Putamen (tissue), 1 donor: ENCODE data around the gene APBB1.

Experiments
- DNase-seq: peaks from one replicate; pipeline ENCODE4 v3.0.0-alpha.2; 2016; ENCODE audit warnings: low spot score

Gene APBB1

DNA sequence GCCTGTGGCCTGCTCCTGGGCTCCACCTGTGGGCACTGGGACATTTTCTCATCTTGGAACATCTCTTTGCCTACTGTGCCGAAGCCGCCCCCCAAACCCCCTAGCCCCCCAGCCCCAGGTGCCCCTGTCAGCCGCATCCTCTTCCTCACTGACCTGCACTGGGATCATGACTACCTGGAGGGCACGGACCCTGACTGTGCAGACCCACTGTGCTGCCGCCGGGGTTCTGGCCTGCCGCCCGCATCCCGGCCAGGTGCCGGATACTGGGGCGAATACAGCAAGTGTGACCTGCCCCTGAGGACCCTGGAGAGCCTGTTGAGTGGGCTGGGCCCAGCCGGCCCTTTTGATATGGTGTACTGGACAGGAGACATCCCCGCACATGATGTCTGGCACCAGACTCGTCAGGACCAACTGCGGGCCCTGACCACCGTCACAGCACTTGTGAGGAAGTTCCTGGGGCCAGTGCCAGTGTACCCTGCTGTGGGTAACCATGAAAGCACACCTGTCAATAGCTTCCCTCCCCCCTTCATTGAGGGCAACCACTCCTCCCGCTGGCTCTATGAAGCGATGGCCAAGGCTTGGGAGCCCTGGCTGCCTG lies 27.3 kb downstream of the APBB1 start:
- no peak for DNase-seq

DNA sequence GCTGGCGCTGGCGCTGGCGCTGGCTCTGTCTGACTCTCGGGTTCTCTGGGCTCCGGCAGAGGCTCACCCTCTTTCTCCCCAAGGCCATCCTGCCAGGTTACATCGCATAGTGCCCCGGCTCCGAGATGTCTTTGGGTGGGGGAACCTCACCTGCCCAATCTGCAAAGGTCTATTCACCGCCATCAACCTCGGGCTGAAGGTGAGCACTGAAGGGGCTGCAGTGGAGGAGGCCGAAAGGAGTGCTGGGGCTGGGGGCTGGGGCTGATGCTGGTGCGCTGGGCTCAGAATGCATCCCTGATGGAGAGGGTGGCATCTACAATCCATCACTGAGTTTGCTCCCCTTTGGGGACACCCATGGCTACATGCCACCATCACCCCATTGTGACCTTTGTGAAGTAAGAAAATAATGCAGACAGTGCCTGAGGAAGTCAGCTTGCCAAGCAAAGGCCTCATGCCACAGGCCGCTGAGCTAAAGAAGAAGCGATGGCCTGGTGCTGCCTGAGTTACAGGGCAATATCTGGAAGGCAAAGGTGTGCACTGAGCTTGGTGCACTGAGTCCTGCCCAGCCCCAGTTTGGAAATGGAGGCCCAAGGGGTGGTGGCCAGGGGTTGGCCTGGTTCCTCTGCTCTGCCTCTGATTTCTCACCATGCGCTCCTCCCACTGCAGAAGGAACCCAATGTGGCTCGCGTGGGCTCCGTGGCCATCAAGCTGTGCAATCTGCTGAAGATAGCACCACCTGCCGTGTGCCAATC lies 28.0 kb downstream of the APBB1 start:
- no peak for DNase-seq

DNA sequence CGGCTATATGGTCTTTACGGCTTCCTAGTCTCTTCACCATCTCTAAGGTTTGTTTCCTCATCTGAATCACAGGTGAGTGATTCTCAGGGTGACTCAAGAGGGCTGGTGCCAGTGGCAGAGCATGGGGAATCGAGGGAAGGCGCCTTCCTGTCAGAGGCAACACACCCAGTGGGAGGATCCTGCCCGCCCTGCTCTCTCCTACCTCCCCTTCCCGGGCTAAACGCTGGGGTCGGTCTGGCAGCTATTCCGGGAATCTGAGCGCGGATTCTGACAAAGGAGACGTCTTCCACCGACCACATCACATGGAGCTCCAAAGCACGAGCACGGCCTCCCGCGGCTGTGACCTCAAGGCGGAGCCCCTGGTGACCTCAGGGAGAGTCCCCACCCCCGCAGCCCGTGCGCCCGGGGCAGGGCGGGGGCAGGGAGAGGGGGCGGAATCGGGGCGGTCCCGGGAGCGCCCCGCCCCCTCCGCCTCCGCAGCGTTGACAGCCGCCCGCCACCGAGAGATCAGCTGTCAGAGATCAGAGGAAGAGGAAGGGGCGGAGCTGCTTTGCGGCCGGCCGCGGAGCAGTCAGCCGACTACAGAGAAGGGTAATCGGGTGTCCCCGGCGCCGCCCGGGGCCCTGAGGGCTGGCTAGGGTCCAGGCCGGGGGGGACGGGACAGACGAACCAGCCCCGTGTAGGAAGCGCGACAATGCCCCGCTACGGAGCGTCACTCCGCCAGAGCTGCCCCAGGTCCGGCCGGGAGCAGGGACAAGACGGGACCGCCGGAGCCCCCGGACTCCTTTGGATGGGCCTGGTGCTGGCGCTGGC lies 28.8 kb downstream of the APBB1 start, which contains the start of gene SMPD1:
TSS of gene SMPD1 (plus strand) at position 570 of the 813 bp plus-strand sequence. CDS start at position 695, 125 bp downstream.
- peak; percentile 93 for DNase-seq

DNA sequence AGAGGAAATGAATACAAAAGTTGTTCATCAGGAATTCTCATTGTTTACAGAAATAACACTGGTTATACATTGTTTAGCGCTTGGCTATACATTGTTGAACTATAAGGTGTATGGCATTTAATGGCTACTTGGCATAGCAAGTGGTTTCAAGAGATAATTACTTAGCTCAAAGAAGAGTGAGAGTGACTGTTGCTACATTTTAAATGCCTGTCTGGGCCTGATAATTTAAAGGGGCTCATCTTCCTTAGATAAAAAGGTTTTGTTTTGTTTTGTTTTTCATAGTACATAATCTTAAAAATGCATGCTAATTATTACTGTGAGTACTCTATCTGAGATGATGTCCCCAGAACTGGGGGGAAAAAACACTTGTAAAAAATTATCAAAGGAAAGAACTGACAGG lies 30.1 kb downstream of the APBB1 start:
- no peak for DNase-seq

DNA sequence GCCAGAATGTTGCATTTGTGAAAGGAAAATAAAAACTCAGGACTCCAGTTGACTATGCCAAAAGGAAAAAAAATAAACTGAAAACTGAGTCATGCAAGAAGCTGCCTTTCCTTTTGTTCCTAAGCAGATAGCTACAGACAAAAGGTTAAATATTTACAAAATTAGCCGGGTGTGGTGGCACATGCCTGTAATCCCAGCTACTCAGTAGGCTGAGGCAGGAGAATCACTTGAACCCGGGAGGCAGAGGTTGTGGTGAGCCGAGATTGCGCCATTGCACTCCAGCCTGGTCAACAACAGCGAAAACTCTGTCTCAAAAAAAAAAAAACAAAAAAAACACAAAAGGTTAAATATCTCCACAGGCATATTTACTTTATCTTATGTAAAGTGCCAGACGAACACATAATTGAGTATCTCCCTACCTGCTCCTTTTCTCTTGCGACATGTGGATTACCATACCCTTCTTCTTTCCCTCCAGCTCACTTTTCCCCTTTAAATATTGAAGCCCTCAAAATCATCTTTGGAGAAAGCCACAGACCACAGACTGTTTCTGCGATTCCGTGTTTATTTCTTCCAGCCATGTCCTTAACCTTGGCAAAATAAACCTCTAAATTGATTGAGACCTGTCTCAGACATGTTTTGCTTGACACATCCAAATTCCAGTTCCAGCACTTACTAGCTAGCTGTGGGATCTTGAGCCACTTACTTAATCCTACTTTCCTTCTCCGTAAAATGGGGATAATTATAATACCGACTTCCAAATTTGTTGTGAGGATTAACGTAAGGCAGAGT lies 30.9 kb downstream of the APBB1 start:
- DNase-seq = no peak

DNA sequence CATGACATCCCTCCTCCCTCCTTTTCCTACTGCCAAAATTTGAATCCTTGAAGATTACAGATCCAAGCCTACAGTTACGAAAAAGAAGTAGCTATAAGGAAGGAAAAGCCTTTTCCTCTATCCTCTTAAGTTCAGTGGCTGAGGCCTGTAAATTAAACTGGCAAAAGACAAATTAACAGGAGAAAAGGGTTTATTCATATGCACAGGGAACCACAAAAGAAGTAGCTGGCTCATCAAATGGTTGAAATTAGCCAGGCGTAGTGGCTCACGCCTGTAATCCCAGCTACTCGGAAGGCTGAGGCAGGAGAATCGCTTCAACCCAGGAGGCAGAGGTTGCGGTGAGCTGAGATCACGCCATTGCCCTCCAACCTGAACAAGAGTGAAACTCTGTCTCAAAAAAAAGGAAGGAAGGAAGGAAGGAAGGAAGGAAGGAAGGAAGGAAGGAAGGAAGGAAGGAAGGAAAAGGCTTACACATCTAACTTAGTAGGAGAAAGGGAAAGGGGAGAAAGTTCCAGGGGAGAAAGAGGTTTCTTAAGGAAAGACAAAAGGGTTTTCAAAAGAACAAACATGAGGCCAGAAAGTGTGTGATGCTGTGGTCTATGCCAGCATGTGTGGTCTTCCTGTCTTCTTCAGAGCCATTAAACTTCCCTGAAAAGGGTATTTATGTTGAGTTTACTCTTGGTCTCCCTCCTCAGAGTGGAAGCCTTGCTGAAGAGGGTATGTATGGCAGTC lies 33.7 kb downstream of the APBB1 start:
- no peak for DNase-seq

DNA sequence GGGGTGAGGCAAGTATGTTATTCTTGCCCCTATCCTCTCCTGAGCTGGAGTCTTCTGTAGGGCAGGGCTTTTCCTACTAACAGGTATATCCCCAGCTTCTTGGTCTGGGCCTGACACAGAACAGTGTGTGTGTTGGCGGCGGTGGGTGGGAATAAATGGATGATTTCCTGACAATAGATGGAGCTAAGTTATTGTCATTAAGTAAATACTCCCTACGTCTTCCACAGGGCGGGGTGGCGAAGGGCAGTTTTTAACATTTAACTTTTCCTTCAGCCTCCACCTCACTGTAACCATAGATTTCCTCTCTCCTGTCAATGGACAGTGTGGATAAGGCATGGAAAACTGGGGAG lies 40.3 kb downstream of the APBB1 start:
- no peak for DNase-seq

DNA sequence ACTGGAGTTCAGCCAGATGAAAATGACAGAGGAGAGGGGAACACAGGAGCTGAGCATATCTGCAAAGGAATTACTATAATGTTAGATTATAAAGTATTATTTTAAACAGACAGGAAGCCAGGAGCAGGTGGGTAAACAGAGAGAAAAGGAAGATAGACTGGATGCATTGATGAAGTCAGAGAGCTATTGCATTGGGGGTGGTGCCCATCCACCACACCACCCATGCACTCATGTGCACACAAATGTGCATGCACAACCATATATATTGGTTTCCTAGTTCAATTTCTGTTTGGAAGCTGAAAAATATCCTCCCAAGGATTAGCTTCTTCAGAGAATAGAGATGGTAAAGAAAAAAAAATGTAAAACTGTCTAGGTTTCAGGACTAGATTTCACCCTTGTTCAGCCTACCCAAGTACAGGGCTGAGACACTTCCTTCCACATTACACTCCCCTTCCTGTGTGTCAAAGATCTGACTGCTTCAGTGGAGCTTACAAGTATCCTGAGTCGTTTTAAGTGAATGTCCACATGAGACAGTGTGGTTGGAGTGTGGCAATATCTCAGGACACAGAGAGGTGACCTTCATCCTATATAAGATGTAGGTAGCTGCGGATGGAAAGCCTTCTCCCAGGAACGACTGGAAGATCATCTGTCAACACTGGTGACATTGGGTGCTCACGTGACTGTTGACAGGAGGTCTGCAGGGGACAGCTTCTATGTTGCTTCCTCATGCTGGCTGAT lies 40.8 kb downstream of the APBB1 start:
- DNase-seq = no peak

DNA sequence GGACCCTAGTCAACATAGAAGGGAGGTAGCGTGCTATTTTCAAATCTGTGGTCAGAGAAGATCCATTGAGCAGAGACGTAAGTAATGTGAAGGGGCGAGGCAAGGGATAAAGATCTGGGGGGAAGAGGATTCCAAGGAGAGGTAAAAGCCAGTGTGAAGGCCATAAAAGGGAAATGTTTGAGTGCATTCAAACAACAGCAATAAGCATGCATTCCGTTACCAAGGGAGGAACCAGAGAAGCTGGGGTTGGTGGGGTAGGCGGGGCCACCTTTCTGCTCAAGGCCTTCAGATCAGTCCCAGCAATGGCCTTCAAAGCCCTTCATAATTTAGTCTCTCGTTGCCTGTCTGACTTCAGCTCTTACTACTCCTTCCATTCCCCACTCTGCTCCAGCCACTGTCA lies 47.1 kb downstream of the APBB1 start:
- DNase-seq = no peak

DNA sequence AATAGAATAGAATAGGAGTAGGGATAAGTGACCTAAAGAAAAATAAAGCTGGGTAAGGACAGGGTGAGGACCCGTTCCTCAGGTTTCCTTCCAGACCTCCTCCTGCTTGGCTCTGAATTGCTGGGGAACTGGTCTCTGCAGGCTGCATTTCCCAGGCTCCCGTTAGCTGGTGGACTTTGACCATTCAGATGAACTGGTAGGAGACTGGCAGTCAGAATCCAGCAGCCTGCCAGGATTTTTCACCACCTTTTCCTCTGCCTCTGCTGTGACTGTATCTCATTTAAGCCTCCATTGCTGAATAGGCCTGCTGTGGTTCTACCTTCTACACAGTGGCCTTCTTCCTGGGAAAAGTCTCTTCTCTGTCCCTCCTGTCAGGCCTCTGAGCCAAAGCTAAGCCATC lies 53.2 kb downstream of the APBB1 start:
- DNase-seq = no peak

DNA sequence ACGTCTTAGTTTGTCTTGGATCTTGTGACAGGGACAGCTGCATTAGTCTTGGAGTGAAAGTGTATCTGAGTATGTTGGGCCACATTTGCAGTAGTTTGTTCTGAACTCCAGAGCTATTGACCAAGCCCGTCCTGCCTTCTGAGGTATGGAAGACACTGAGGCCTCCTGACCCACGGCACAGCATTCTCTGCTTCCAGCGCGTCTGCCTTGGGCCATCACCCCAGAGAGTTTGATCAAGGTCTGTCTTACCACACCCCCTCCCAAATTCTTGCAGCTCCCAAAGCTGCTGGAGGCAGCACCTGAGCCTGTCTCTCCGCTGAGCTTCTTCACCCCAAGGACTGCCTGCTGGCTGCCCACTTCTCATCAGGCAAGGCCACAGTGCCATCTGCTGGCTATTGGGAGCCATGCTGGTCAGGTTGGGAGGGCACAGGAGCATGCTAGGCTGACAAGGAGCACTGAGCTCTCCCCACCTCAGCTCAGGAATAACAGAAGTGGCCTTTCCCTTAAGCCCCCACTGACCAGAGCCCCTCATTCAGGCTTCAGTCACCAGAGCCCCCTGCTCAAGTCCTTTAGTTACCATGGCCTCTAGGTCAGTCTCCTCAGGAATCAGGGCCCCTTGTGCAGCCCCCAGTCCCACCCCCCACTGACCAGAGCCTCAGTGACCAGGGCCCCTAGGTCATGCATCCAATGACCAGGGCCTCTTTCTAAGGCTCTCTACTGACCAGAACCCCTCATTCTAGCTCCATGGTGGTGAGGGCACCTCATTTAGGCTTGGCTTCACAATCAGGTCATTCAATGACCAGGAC lies 55.8 kb downstream of the APBB1 start:
- peak; percentile 64 for DNase-seq

DNA sequence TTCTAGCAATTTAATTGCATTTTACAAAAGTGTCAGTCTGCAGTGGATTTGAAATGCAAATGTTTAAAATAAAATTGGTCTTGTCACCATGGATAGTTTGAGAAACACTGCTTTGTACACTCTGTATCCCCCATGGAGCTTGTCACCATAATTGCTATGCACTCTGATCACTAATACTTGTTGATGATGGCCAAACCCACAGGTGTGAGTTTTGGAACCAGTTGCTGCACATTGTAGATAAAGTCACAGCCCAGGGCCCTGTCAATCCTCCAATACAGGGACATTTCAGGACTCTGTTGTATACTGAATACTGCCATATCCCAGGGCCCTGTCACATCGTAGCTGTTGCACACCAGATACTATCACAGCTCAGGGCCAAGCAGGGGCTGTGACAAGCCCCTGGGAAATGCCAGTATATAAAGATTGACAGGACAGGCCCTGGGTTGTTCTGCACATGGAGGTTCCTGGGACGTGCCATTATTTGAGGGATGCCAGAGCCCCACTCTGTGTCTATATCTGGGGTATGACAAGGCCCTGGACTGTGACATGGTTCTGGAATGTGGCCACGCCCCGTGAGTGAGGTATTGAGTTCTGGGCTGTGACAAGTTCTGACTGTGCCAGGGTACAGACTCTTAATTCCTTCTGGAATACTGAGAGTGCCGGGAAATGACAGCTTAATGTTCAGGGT lies 56.6 kb downstream of the APBB1 start:
- no peak for DNase-seq

DNA sequence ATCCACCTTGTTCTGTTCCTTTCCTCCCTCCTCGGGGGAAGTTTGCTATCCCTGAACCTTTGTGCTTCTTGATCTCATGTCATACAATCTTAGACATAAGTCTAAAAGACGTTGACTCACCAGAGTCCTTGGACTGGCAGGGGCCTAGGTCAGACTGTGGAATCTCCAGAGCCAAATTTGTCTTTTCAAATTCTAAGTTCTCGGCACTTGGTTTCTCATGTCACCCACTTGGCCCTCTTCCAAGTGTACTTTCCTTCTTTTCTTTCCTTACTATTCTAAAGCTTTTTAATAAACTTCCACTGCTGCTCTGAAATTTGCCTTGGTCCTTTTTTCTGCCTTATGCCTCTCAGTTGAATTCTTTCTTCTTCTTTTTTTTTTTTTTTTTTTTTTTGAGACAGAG lies 58.7 kb downstream of the APBB1 start:
- no peak for DNase-seq

DNA sequence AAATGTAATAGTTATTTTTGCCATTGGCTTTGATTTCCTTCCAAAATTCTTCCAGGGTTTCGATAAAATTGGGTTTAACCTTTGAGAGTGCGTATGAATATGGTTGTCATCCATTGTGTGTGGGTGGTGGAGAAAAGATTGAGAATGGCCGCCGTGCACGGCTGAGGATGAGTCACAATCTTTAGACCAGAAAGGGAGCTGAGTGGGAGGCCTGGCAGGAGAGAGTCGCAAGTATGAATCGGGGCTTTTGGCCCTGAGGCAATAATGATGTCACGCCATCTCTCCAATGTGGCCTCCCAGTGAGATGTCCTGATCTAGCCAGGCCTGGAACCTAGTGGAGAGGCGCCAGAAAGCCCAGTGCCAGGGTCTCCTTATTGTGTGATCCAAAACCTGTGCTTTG lies 61.7 kb downstream of the APBB1 start:
- no peak for DNase-seq

DNA sequence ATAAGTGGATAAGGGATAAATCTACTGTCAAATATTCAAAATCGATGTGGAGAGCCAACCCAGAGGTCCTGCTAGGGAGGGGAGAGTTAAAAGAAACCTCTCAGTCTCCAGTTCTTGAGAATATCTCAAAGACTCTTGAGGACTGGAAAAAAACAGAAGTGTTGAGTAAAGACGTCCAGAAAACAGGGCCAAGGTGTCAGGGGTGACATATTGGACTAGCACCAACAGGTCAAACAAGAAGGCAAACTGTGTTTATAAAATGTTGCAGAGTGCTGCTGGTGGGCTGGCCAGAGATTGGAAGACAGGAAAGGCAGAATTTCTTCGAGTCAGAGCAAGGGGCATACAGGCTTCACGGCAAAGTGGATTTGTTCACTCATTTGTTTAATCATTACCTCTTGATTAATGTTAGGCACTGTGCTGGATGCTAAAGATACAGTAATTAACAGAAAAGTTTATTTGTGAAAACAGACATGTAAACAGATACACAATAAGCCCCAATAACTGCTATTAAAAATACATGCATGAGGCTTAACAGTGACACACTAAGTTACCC lies 62.3 kb downstream of the APBB1 start:
- DNase-seq = no peak

DNA sequence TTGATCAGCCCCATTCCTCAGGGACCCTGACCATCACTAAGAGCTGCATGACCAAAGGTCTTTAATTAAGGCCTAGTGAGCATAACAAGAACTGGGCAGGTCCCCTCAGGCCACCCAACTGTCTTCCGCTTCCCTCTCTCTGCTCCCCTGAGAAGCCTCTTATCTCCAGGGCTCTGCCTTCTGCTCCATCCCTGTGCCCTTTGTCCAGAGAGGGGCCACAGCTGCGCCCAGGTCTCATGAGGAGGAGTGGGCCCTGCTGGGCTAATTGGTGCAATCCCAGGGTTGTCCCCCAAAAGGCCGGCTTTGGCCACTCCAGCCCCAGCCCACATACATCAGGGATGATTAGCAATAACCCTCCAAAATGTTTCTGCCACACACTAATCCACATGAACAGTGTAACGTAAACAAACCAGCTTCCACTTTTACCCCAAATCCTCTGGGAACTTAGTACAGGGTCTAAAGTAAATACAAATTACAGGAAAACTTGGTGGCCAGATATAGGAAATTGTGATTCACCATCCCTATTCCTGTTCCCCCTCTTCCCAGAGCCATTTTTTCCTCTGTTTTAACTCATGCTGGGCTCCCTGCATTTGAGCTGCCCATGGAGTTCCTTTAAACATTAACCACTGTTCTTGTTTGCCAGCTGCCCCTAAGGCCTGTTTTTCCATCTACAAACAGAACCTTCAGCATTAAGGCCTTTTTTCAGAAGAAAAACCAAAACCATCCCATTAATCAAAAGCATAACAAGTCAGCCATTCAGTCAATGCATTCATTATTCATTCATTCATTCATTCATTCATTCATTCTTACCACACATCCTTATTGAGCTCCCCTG lies 64.0 kb downstream of the APBB1 start:
- DNase-seq = no peak

DNA sequence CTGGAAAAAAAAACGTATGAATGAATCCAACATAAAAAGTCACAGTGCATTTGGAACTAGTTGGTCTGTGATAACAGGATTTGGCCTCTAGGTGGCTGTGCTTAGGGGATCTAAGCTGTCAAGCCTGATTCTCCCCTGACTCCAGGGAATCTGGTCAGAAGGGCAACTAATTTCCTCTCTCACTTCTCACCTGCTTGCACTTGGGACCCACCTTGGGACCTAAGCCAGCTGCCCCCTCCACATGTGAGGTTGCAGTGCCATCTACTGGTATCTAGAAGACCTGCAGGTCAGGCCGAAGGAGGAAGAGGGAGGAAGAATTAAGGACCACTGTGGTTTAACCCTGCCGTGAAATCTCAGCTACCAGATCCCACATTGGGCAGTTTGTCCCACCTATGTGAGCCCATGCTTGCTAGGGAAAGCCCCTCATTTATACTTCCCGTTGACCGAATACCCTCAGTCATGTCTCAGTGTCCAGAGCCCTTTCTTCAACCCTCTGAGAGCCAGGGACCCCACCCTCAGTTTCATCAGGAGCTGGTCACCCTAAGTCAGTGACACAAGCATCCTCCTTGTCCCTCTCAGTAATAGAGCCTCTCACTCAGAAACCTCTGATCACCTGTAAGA lies 65.4 kb downstream of the APBB1 start:
- no peak for DNase-seq
